ENCODE data around the gene DHRS4L2.
"Not testable (repeated sequence)": the region's sequence is repeated elsewhere in the genome, so short reads cannot be mapped to it uniquely, and the experiment has no call there.

The DHRS4L2 gene

GRCh38 chr14:24020520-24020919, 31.8 kb downstream of the DHRS4L2 start:
- DNase-seq, result not testable (repeated sequence)

GRCh38 chr14:24024939-24025418, 36.2 kb downstream of the DHRS4L2 start:
- DNase-seq, result peak in 1 of 3 donors; percentile 6

GRCh38 chr14:24029687-24030086, 41.0 kb downstream of the DHRS4L2 start:
- not testable (repeated sequence) for DNase-seq

- DNase-seq, result peak in 1 of 3 donors; percentile 7
Measured at GRCh38 chr14:24031331-24031730, 42.6 kb downstream of the DHRS4L2 start.

GRCh38 chr14:24032727-24033418, 44.1 kb downstream of the DHRS4L2 start:
- DNase-seq, result peak; percentile 77 to 86 (median 86)

- peak; percentile 19 to 47 (median 29) for DNase-seq
Measured at GRCh38 chr14:24035769-24036168, 47.0 kb downstream of the DHRS4L2 start.

- peak; percentile 71 to 88 (median 81) for DNase-seq
Measured at GRCh38 chr14:24036169-24036962, 47.6 kb downstream of the DHRS4L2 start.

- not testable (repeated sequence) for DNase-seq
Measured at GRCh38 chr14:24036963-24037657, 48.4 kb downstream of the DHRS4L2 start.

GRCh38 chr14:24037658-24038037, 48.9 kb downstream of the DHRS4L2 start:
- DNase-seq, result no peak

- DNase-seq, result peak; percentile 73 to 88 (median 83)
Measured at GRCh38 chr14:24038686-24039085, 50.0 kb downstream of the DHRS4L2 start.

GRCh38 chr14:24040692-24041091, 52.0 kb downstream of the DHRS4L2 start:
- no peak for DNase-seq

- DNase-seq, result no peak
Measured at GRCh38 chr14:24042746-24043145, 54.0 kb downstream of the DHRS4L2 start.

GRCh38 chr14:24049002-24049401, 60.3 kb downstream of the DHRS4L2 start:
- peak; percentile 53 to 66 (median 56) for DNase-seq

- DNase-seq, result not testable (repeated sequence)
Measured at GRCh38 chr14:24050753-24051152, 62.0 kb downstream of the DHRS4L2 start.

GRCh38 chr14:24051176-24051788, 62.6 kb downstream of the DHRS4L2 start:
- peak; percentile 42 to 74 (median 43) for DNase-seq

- DNase-seq, result peak; percentile 63 to 85 (median 65)
Measured at GRCh38 chr14:24051789-24052655, 63.3 kb downstream of the DHRS4L2 start, which contains the start of gene CARMIL3. Gene CARMIL3 (plus strand): TSS chr14:24052009. CDS start chr14:24052154, 145 bp downstream.

GRCh38 chr14:24052656-24053547, 64.2 kb downstream of the DHRS4L2 start:
- DNase-seq, result peak; percentile 88 to 92 (median 89)

- DNase-seq, result peak in 1 of 3 donors; percentile 33
Measured at GRCh38 chr14:24053548-24054323, 65.0 kb downstream of the DHRS4L2 start.

- no peak for DNase-seq
Measured at GRCh38 chr14:24054324-24054641, 65.6 kb downstream of the DHRS4L2 start.

- no peak for DNase-seq
Measured at GRCh38 chr14:24054646-24055045, 65.9 kb downstream of the DHRS4L2 start.
